CD4-positive, alpha-beta memory T cell (primary cell): ENCODE data around the gene SFSWAP. TPM values are rescaled to one million over a fixed set of nuclear protein-coding genes. Genes with fewer than 3 reads are reported as not detected.
"Not testable (repeated sequence)": the region's sequence is repeated elsewhere in the genome, so short reads cannot be mapped to it uniquely, and the experiment has no call there.

Source experiments
- CTCF ChIA-PET: fragments of 350-600 bp; sonication (Branson Sonifier 250); formaldehyde crosslinking; loops from one replicate; lab custom pipeline; 2021; ENCODE audit warnings: inconsistent platforms; ENCODE audit not compliant: partially characterized antibody; lab: Charles Lee
- POLR2A ChIA-PET: fragments of 350-600 bp; sonication (Branson Sonifier 250); formaldehyde crosslinking; loops from one replicate; lab custom pipeline; 2021; ENCODE audit not compliant: partially characterized antibody; lab: Charles Lee
- DNase-seq, 5 donors: peaks; one replicate each; pipeline versions ENCODE4 v3.0.0 to v3.0.0-alpha.2; 2020 to 2022; ENCODE audit warnings: mixed read lengths in 1 of 5
- H3K27ac ChIP-seq: one replicate; pipeline ENCODE4 v1.7.0; 2013; ENCODE audit warnings: low read depth, low read length
- H3K27me3 ChIP-seq: 2 replicates; pipeline ENCODE4 v1.7.0; 2013; ENCODE audit warnings: mild to moderate bottlenecking, low read length, moderate library complexity; ENCODE audit not compliant: insufficient read depth
- H3K36me3 ChIP-seq: 2 replicates; pipeline ENCODE4 v1.7.0; 2013; ENCODE audit warnings: mild to moderate bottlenecking, low read length, moderate library complexity; ENCODE audit not compliant: insufficient read depth
- H3K4me1 ChIP-seq: 2 replicates; pipeline ENCODE4 v1.7.0; 2013; ENCODE audit warnings: mild to moderate bottlenecking, low read length, moderate library complexity; ENCODE audit not compliant: insufficient read depth
- H3K4me3 ChIP-seq, 2 donors: one replicate each; pipeline ENCODE4 v1.7.0; 2013; ENCODE audit warnings: low read length in 2 of 2, mild to moderate bottlenecking in 1 of 2
- H3K9me3 ChIP-seq, 2 donors: one replicate each; pipeline ENCODE4 v1.7.0; 2013; ENCODE audit warnings: low read length in 2 of 2, control low read depth in 1 of 2; ENCODE audit not compliant: control insufficient read depth in 1 of 2
- H3K27ac Mint-ChIP-seq, 7 donors: one replicate each; pipeline ENCODE4 v1.8.0; 2020 to 2021; ENCODE audit warnings: mixed read lengths in 7 of 7, mild to moderate bottlenecking in 6 of 7, inconsistent platforms in 3 of 7, moderate library complexity in 3 of 7
- H3K27me3 Mint-ChIP-seq, 2 donors: one replicate each; pipeline ENCODE4 v1.8.0; 2020 to 2021; ENCODE audit warnings: mixed read lengths in 2 of 2
- H3K36me3 Mint-ChIP-seq, 2 donors: one replicate each; pipeline ENCODE4 v1.8.0; 2020 to 2021; ENCODE audit warnings: mixed read lengths in 2 of 2, inconsistent platforms in 1 of 2, mild to moderate bottlenecking in 1 of 2
- H3K4me1 Mint-ChIP-seq, 4 donors: one replicate each; pipeline ENCODE4 v1.8.0; 2020 to 2021; ENCODE audit warnings: mixed read lengths in 4 of 4, mild to moderate bottlenecking in 1 of 4
- H3K4me3 Mint-ChIP-seq, 8 donors: one replicate each; pipeline ENCODE4 v1.8.0; 2020 to 2021; ENCODE audit warnings: mixed read lengths in 8 of 8, mild to moderate bottlenecking in 7 of 8, moderate library complexity in 6 of 8, inconsistent platforms in 3 of 8
- H3K9me3 Mint-ChIP-seq, 8 donors: one replicate each; pipeline ENCODE4 v1.8.0; 2020 to 2021; ENCODE audit warnings: mixed read lengths in 8 of 8, mild to moderate bottlenecking in 5 of 8, inconsistent platforms in 3 of 8, moderate library complexity in 1 of 8
- intact Hi-C: fragments of 100-400 bp; cut with micrococcal nuclease; formaldehyde crosslinking; loops from one replicate; pipeline ENCODE4 v1.15.1; 2023
- polyA plus RNA-seq, 2 donors: library from polyadenylated mRNA; unstranded; fragments of 300-500 nt; fragmentation: Illumina TruSeq; gene quantifications; one replicate each; pipeline ENCODE4 v1.2.3, GENCODE V29; 2021
- total RNA-seq, 2 experiments: library from RNA; stranded (reverse); gene quantifications; one replicate each; pipeline ENCODE4 v1.2.3, GENCODE V29; 2021

The SFSWAP gene
- total and polyA plus RNA-seq, 4 experiments from 2014 or later: 9.8 to 96.8 (median 60.7) TPM

DNA sequence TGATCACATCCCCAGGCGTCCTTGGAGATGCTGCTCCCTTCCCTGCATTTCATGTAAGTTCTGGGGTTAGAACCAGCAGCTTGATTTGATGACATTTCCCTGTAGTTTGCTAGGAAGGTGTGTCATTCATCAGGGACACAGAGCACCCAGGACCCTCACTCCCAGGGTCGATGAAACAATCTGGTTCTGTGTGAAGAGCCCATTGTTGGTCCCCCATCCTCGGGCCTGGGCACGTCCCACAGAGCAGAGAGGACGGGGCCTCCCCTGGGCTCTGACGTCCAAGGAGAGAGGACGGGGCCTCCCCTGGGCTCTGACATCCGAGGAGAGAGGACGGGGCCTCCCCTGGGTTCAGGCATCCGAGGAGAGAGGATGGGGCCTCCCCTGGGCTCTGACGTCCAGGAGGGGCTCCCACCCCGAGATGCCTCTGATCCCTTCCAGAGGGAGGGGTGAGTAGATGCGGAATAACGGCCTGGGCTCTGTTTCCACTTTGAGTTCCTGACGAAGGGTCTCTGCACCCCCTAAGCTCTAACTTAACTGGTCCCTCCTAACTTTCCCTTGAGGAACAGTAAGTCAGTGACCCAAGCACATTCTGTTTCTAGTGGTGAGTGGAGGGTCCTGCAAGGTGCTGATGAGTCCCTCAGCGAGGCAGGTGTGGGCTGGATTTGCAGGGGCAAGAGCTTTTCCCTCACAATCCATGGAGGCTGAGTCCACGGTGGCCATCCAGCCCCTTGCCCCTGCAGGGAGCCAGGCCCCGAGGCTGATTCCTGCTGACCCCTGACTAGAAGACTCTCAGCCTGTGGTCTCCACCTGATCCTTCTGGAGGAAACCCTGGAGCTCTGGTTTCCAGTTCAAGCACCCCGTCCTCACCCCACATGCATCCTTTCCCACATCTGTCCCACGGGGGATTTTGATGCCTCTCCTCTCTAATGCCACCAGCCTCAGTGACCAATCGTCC lies 35.5 kb upstream of the SFSWAP start:
- no peaks in the 10 kb centered on the region for H3K36me3 Mint-ChIP-seq
- Histone ChIP-seq H3K36me3 (no peaks in the 10 kb centered on the region), H3K27me3 (no peaks in the 10 kb centered on the region), H3K9me3 (no peaks in the 10 kb centered on the region), H3K4me1 (no peaks in the 10 kb centered on the region), H3K27ac (no peak overlapping the region), H3K4me3 (no peak overlapping the region)
- no peaks in the 10 kb centered on the region for H3K4me1 Mint-ChIP-seq
- no peak for DNase-seq
- no peak overlapping the region for H3K4me3 Mint-ChIP-seq
- H3K27me3 Mint-ChIP-seq: peaks cover 1 to 4% of the 10 kb centered on the region in 2 donors
- intact Hi-C loops: no loop called here
- no peak overlapping the region for H3K27ac Mint-ChIP-seq
- POLR2A ChIA-PET: no interaction called here
- peaks cover 0 to 10% (median 2%) of the 10 kb centered on the region in 8 donors for H3K9me3 Mint-ChIP-seq
- CTCF ChIA-PET: no interaction called here

DNA sequence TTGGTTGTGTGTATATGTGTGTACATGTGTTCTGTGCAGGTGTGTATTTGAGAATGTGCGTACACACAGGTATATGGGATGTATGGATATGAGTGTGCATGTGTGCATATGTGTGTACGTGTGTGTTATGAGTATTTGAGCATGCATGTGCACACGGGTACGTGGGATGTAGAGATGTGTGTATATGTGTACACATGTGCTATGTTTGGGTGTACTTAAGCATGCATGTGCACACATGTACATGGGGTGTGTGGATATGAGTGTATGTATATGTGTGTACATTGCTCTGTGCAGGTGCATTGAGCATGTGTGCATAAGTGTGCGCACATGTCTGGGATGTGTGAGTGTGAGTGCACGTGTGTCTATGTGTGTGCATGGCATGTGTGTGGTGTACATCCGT lies 34.3 kb upstream of the SFSWAP start:
- H3K27me3 Mint-ChIP-seq: peaks cover 3 to 7% of the 10 kb centered on the region in 2 donors
- POLR2A ChIA-PET: no interaction called here
- H3K4me1 Mint-ChIP-seq: peaks cover 0 to 1% (median under 1%) of the 10 kb centered on the region in 4 donors

DNA sequence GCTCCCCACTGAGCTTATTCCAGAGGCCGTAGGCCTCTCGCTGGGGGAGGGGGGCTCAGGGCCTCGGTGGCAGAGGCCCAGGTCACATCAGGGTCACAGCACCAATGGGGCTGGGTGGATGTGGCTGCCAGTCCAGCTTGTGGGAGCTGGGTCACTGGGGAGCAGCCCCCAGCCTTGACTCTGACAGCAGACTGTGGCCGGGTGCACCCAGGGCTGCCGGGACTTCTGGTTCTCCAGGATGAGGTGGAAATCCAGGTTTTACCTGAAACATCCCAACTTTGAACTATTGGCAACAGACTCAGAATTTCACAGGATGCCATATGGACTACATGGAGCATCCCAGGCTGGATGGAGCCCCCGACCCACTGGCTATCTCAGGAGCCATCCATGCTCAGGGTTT lies 33.8 kb upstream of the SFSWAP start:
- H3K4me1 Mint-ChIP-seq, intact Hi-C loops, POLR2A ChIA-PET, H3K4me3 ChIP-seq, H3K27me3 Mint-ChIP-seq, H3K27ac Mint-ChIP-seq, H3K4me1 ChIP-seq, H3K36me3 Mint-ChIP-seq, DNase-seq, H3K9me3 ChIP-seq, H3K36me3 ChIP-seq, H3K27me3 ChIP-seq, CTCF ChIA-PET, H3K27ac ChIP-seq, H3K4me3 Mint-ChIP-seq: not testable (repeated sequence)
- H3K9me3 Mint-ChIP-seq: peaks cover 0 to 10% (median 2%) of the 10 kb centered on the region in 8 donors

More for the DNA sequence above, 34.3 kb upstream of the SFSWAP start:
- intact Hi-C loops: no loop called here
- CTCF ChIA-PET: no interaction called here
- H3K27ac ChIP-seq: no peak overlapping the region
- Mint-ChIP-seq H3K9me3 (peaks cover 0 to 10% (median 2%) of the 10 kb centered on the region in 8 donors), H3K27ac (peak overlapping the region in 1 of 7 donors; percentile 1), H3K4me3 (no peak overlapping the region), H3K36me3 (no peaks in the 10 kb centered on the region)
- no peaks in the 10 kb centered on the region for H3K36me3 ChIP-seq
- no peak for DNase-seq
- H3K27me3 ChIP-seq: no peaks in the 10 kb centered on the region
- no peaks in the 10 kb centered on the region for H3K4me1 ChIP-seq
- H3K4me3 ChIP-seq: no peak overlapping the region
- no peaks in the 10 kb centered on the region for H3K9me3 ChIP-seq

DNA sequence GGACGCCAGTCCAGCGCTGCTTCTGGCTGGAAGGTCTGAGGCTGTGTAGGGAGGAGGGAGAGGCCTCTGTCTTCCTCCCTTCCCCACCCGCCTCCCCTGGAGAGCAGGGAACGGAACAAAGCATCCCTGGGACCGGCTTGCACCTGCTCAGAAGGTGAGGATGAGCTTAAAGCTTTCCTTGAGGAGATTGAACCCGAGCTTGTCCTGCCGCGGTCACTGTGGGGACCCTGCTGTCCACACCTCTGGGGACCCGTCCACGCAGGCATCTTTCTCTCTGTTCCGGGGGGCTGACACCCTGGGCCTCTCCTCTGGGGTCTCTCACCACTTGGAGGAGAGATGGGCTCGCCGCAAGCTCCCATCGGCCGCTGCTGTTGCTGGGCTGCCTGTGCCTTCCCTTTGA lies 33.2 kb upstream of the SFSWAP start:
- Histone ChIP-seq H3K27ac (no peak overlapping the region), H3K36me3 (no peaks in the 10 kb centered on the region), H3K4me3 (no peak overlapping the region), H3K27me3 (no peaks in the 10 kb centered on the region), H3K4me1 (peaks cover 4% of the 10 kb centered on the region), H3K9me3 (no peaks in the 10 kb centered on the region)
- peaks cover 0 to 10% (median 2%) of the 10 kb centered on the region in 8 donors for H3K9me3 Mint-ChIP-seq
- intact Hi-C loops: no loop called here
- ChIA-PET CTCF (no interaction called here), POLR2A (no interaction called here)
- no peak for DNase-seq
- H3K36me3 Mint-ChIP-seq: no peaks in the 10 kb centered on the region
- H3K4me1 Mint-ChIP-seq: peaks cover 0 to 9% (median 6%) of the 10 kb centered on the region in 4 donors
- H3K27ac Mint-ChIP-seq: no peak overlapping the region
- H3K4me3 Mint-ChIP-seq: no peak overlapping the region
- H3K27me3 Mint-ChIP-seq: peaks cover 3 to 7% of the 10 kb centered on the region in 2 donors

DNA sequence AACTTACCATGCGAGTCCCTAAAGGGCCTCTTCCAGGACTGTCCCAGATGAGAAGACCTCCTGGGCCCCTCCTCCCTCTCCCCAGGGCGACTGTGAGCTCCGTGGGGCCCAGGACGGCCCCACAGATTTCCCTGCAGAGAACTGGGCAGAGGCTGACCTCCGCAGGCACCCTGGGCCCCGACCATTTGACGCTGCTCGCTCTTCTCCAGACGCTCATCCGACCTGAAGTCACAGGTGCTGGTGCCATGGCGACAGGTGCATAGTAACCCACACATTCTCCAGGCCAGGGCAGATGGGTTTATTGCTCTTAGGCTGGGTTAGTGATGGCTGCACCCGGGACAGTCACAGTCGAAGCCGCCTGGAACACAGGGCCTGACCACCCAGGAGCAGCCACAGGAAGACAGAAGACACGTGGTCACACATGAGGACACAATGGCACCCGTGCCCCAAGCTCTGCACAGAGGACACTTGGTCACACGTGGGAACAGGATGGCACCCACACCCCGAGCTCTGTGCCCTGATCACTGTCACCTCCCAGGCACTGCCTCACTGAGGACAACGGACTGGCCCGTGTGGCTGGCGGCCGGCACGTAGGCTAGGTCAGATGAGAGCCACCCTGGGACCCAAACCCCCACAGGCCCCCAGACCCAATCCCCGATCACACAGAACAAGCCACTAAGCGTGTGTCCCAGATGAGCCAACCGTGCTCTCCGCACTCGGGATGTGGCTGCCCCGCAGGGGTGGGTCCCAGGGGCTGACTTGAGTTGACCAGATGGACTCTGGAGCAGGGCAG lies 32.3 kb upstream of the SFSWAP start:
- Mint-ChIP-seq H3K9me3 (peaks cover 0 to 10% (median 2%) of the 10 kb centered on the region in 8 donors), H3K4me1 (peaks cover 0 to 13% (median 8%) of the 10 kb centered on the region in 4 donors)
- H3K9me3 ChIP-seq, CTCF ChIA-PET, H3K27ac ChIP-seq, DNase-seq, H3K4me3 Mint-ChIP-seq, H3K36me3 ChIP-seq, POLR2A ChIA-PET, intact Hi-C loops, H3K4me3 ChIP-seq, H3K27me3 Mint-ChIP-seq, H3K27me3 ChIP-seq, H3K27ac Mint-ChIP-seq, H3K4me1 ChIP-seq, H3K36me3 Mint-ChIP-seq: not testable (repeated sequence)

DNA sequence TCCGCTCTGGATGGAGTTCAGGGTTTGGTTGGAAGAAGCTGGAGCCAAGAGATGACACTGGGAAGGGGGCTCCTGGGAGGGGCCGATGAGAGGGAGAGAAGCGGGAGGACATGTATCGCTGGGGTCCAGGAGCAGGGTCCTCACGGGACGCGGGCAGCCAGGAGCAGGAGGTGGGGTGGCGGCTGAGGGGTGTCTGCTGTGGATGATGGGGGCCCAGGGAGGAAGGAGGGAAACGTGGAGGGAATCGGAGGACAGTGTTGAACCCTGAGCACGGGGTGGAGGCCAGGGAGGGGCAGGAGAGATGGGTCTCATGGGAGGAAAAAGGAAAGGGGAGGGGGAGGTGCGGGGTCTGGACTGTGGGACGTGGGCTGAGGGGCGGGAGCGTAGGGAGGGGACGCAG lies 31.7 kb upstream of the SFSWAP start:
- H3K4me1 Mint-ChIP-seq: peaks cover 0 to 13% (median 8%) of the 10 kb centered on the region in 4 donors
- H3K27ac ChIP-seq, POLR2A ChIA-PET, H3K4me1 ChIP-seq, H3K27ac Mint-ChIP-seq, H3K9me3 Mint-ChIP-seq, intact Hi-C loops, H3K4me3 ChIP-seq, H3K36me3 ChIP-seq, H3K27me3 Mint-ChIP-seq, DNase-seq, H3K4me3 Mint-ChIP-seq, H3K27me3 ChIP-seq, H3K36me3 Mint-ChIP-seq, CTCF ChIA-PET, H3K9me3 ChIP-seq: not testable (repeated sequence)

DNA sequence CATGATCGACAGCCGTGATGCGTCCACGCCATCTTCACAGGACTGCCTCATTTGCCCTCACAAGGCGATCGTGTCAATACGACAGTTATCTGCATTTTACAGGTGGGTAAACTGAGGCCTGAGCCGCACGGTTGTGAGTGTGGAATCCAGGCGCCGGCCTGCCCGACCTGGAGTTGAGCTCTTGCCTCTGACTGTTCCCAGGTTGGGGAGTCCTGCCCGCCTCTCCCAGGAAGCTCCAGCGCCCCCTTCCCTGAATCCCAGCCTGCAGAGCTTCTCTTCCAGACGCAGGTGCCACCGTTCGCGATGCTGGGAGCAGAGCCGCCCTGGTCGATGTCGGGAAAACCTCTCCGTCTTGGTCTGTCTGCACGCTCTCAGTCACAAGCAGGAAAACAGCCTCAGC lies 31.1 kb upstream of the SFSWAP start:
- H3K4me3 Mint-ChIP-seq, POLR2A ChIA-PET, H3K36me3 Mint-ChIP-seq, H3K36me3 ChIP-seq, H3K27me3 ChIP-seq, H3K9me3 ChIP-seq, DNase-seq, H3K4me3 ChIP-seq, CTCF ChIA-PET, intact Hi-C loops, H3K4me1 ChIP-seq, H3K27ac ChIP-seq, H3K9me3 Mint-ChIP-seq, H3K27me3 Mint-ChIP-seq, H3K27ac Mint-ChIP-seq: not testable (repeated sequence)
- H3K4me1 Mint-ChIP-seq: peaks cover 0 to 13% (median 8%) of the 10 kb centered on the region in 4 donors
